GM21723 (cell line): ENCODE measurements around the gene RAB5B.
"Not testable (repeated sequence)": the region's sequence is repeated elsewhere in the genome, so short reads cannot be mapped to it uniquely, and the experiment has no call there.

ENCODE experiments used
- ATAC-seq: cut with Tn5 transposase; IDR thresholded peaks from one replicate; pipeline ENCODE4 v1.9.1; 2021; ENCODE audit warnings: mild to moderate bottlenecking, moderate library complexity; ENCODE audit not compliant: unreplicated experiment

RAB5B gene

DNA sequence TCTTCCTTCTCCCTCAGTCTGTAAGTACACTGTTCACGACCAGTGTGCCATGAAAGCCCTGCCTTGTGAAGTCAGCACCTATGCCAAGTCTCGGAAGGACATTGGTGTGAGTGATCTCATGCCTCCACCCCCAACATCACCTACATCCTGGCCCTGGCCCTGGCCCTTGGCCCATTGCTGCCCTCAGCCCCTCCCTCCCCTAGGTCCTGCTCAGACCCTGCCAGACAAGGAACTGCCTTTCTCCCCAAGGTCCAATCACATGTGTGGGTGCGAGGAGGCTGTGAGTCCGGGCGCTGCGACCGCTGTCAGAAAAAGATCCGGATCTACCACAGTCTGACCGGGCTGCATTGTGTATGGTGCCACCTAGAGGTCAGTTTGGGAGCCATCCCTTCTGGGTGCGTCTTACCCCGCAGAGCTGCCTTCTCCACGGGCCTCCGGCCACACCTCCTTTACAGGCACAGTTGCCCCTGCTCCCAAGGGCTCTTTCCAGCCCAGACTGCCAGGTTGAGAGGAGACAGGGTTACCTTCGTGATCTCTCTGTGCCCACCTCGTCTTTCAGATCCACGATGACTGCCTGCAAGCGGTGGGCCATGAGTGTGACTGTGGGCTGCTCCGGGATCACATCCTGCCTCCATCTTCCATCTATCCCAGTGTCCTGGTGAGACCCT lies 33.7 kb upstream of the RAB5B start:
- ATAC-seq: peak; percentile 99

DNA sequence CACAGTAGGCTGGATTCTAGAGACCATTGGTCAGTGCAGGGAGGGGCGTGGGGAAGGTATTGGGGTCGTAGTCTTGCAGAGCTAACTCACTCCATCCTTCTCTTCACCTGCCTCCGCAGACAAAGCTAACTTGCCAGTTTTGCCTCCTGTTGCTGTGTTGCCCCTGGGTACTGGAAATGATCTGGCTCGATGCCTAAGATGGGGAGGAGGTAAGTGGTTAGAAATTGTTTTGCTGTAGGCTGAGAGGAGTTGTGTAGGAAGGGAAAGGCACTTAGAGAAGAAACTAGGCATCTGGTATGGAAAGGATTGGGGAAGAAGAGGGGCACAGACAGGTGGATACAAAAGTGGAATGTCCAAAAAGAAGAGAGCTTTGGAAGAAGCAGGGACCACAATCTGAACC lies 31.8 kb upstream of the RAB5B start:
- no peak for ATAC-seq

DNA sequence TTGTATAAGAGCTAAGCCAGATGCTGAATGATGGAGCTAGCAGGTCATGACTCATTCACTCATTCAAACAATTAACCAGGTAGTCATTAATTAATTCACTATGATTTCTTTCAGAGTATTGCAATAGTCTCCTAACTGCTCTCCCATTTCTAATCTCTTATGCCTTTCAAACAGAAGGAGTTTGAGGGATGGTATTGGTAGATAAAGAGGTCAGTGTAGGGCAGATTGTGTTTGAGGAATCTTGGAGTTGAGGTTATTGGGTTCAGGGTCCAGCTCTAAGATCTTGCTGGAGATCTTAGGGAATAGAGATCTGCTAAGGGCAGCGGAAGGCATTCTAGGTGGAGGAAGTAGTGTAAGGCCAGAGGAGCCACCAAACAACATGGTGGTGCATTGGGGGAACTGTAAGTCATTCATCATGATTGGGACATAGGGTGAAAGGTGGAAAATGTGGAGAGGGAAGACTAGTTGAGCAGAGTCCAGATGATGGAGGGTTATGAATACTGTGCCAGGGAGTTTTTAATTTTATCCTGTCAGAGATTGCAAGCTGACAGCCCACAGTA lies 31.2 kb upstream of the RAB5B start:
- no peak for ATAC-seq

DNA sequence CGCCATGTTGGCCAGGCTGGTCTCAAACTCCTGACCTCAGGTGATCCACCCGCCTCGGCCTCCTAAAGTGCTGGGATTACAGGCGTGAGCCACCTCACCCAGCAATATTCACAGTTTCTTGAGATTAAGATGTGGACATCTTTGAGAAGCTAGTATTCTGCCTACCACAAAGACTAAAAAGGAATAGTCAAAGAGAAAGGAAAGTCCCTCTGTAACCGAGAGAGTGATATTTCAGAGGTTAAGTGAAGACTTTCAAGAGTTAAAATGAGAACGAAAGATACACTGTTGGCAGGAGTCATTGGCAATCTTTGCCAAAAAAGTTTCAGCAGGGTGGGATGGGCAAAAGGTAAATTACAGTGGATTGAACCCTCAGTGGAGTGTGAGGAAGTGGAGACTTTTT lies 27.3 kb upstream of the RAB5B start:
- no peak for ATAC-seq

DNA sequence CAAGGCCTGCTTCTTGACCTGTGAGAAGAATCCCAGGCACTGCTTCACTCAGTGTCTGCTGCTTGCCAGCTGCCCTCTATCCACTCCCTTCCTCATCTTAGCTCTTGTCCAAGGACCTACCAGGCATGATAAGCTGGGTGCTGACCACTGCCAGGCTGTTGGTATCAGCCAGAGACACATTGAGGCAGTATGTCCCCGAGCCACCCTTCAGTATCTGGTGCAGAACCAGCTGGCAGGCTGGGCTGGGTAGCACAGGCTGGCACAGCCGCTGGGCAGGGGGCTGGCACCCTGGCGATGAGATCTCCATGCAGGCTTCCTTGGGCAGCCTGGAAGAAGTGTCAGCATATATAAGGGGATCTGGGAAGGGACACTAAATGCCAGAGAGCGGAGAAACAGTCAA lies 18.5 kb upstream of the RAB5B start:
- ATAC-seq: no peak

DNA sequence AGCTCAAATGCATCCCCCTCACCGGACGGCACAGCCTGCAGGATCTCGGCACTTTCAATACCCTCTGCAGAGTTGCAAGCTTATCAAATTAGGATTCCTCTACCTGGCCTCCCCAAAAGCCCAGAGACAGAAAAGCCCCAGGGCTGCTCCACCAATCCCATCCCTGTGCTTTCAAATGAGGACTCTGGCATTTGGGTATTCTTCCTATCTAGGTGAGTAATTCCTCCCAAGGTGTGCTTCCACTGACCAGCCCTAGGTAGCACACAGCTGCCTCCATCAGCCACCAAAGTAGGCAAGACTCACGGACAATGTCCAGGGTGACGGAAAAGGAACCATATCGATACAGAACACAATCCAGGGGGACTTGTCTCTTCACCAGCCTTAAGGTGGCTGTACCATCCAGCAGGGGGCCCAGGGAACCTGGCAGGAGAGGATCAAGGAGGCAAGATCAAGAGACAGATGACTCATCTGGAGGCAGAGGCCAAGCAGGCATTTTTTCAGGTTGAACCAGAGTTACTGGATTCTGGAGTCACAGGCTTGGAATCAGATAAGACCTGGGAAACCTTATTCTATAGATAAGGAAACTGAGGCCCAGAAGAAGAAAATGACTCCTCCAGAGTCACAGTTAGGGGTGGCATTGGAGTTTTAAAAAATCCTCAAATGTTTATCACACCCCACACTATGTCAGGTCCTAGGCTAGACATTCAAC lies 17.9 kb upstream of the RAB5B start:
- no peak for ATAC-seq

DNA sequence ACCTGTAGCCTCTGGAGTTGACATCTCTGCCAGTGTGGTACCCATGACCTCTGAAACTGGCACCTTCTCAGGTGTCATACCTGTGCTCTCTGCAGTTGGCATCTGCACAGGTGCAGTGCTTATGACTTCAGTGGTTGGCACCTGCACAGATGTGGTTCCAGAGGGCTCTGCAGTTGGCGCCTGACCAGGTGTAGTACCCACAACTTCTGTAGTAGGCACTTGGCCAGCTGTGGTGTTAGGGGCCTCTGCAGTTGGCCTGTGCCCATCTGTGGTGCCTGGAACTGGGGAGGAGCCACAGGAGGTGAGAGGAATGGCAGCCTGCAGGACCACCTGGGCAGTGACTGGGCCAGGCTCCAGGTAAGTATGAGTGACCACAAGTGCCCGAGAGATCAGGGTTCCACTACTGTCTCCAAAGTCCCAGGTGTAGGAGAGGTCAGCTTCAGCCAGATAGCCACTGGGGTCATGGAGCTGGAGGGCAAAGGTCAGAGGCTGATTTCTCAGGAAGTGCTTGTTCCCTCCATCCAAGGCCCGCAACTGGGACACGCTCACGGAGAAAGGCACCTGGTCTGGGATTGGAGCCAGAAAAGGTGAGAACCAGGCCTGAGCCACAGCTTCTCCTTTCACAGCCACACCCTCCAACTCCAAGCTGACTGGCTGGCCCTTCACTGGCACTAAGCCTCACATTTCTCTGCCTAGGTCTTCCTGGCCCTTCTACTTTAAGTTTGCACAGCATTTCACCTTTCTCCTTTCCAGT lies 16.6 kb upstream of the RAB5B start:
- no peak for ATAC-seq

DNA sequence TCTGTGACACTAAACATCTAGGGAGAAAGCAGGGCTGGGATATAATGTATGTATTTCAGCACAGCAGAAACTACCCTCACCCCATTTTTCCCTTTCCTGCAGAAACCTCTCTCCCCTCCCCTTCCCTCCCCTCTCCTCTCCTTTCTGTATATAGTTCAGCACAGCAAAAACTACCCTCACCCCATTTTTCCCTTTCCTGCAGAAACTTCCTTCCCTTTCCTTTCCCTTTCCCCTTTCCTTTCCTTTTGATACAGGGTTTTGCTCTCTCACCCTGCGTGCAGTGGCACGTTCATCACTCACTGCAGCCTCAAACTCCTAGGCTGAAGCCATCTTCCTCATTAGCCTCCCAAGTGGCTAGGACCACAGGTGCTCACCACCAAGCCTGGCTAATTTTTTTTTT lies 10.1 kb upstream of the RAB5B start:
- no peak for ATAC-seq

DNA sequence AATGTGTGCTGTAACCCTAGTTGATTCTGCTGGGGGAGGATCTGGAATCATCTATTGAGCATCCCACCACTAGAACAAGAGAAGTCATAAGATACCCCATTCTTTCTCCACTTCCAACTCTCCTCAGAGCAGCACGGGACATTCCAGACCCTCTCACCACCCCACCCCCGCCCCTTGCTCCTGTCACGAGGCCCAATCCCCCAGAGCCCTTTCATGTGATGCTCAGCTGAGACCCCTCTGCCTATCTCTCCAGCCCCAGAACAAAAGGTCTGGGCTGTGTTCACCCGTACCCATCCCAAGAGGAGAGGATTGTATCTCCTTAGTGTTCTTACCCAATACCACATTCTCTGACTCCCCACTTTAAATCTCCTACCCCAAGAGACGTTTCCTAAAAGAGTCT lies 8.6 kb upstream of the RAB5B start:
- ATAC-seq: no peak

DNA sequence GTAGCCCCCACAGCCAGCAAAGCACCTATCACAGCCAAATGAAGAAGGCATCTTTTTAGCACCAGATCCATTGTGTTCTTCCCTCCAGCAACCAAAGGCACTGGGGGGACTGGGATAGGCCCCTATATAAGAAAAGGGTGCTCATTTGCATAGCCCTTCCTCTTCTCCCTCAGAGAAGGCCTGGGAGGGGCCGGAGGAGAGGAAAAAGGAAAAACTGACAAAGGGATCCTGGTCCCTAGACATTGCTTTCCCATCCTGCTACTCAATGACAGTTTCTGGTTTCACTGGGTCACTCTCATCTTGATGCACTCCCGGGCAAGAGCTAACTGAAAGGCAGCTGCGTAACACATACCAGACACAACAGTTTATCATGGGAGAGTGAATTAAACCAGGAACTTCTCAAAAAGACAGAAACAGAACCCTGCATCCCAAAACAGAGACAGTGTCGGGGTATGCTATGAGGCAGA lies 7.9 kb upstream of the RAB5B start, which contains the start of gene PMEL:
Gene PMEL, minus strand, starts transcription at position 102 of the 467 bp plus-strand sequence. Its CDS starts 31 bp downstream, at position 71.
- peak; percentile 5 for ATAC-seq

DNA sequence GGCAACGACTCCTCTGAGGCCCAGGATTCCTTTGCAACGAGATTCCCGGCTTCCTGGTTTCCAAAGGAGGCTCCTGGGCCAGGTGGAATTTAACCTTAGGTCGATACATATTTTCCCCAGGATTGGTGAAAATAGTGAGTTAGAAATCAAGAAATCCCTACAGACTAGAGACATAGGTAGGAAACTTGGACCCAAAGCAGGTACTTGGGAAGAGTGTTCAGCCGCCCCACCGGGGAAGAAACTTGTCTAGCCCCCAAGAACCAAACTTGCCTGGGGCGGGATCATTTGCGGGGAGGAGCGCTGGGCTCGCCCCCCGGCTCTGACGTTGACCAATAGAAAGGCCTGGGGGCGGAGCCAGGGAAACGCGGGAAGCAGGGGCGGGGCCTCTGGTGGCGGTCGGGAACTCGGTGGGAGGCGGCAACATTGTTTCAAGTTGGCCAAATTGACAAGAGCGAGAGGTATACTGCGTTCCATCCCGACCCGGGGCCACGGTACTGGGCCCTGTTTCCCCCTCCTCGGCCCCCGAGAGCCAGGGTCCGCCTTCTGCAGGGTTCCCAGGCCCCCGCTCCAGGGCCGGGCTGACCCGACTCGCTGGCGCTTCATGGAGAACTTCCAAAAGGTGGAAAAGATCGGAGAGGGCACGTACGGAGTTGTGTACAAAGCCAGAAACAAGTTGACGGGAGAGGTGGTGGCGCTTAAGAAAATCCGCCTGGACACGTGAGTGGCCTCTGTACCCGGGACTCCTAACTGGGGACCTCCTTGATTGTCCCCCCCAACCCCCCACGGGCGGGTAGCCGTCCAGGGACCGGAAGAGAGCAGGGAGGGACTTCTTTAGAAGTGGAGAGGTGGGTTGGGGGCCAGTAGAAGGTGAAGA lies 7.2 kb upstream of the RAB5B start, which contains the start of gene CDK2:
Gene CDK2, plus strand, starts transcription at position 423 of the 874 bp plus-strand sequence. Its CDS starts 179 bp downstream, at position 602.
- ATAC-seq: peak; percentile 96

DNA sequence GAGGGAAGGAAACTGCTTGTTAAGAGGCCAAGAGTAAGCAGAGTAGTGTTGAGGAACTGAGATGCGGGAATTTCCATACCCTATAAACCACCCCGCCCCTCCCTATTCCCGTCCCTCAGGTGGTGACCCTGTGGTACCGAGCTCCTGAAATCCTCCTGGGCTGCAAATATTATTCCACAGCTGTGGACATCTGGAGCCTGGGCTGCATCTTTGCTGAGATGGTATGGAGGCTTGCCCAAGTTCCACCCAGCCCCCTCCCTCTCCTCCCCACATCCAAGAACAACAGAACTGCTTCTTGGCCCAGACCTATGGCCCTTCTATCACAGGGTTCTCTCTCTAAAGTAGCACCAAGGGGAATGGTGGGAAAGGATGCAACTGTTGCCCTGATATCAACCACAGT lies 4.5 kb upstream of the RAB5B start:
- ATAC-seq: no peak

DNA sequence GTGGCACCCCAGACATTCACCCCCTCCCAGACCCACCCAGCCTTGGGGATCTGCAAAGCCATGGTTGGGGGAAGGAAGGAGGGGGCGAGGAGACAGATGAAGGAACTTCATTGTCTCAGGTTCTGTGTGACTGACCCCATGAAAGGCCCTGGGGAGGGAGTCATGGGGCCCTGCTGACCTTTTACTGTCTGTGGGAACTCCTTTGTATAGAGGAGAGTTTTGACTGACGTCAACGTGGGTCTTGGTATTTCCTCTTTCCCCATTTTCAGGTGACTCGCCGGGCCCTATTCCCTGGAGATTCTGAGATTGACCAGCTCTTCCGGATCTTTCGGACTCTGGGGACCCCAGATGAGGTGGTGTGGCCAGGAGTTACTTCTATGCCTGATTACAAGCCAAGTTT lies 3.1 kb upstream of the RAB5B start:
- no peak for ATAC-seq

DNA sequence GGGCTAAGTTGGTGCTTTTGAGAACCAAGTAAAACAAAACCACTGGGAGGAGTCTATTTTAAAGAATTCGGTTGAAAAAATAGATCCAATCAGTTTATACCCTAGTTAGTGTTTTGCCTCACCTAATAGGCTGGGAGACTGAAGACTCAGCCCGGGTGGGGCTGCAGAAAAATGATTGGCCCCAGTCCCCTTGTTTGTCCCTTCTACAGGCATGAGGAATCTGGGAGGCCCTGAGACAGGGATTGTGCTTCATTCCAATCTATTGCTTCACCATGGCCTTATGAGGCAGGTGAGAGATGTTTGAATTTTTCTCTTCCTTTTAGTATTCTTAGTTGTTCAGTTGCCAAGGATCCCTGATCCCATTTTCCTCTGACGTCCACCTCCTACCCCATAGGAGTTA lies 1.8 kb upstream of the RAB5B start:
- ATAC-seq: no peak

DNA sequence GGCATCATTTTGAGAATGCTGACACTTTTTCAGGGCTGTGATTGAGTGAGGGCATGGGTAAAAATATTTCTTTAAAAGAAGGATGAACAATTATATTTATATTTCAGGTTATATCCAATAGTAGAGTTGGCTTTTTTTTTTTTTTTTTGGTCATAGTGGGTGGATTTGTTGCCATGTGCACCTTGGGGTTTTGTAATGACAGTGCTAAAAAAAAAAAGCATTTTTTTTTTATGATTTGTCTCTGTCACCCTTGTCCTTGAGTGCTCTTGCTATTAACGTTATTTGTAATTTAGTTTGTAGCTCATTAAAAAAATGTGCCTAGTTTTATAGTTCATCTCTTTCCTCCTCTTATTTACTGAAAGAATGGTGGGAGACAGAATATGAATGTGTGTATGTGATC lies 1.4 kb upstream of the RAB5B start:
- no peak for ATAC-seq

DNA sequence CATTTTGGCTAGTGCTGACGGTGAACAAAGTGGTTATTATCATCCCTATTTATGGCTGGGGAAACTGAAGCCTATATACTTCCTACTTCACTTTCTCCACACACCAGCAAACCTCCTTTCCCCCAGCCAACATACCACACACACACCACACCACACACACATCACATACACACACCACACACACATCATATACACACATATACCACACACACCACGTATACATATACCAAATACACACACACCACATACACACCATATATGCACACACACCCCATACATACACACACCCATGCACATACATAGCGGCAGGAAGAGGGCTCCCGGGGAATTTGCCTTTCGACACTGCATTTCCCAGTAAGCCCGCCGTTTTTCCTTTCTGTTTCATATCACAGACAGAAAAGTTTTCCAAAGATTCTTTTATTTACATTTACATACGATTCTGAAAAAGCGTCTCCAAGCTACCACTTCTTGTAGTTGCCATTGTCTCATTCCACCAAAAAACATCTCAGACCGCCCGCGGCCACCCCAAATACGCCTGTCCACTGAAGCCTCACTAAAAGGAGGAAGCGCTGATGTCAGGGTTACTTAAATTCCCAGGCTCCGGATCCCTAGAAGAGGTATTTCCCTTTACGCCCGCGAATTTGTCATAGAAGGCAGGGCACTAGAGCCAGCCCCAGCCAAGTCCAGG lies 823 bp upstream of the RAB5B start:
- ATAC-seq: no peak

DNA sequence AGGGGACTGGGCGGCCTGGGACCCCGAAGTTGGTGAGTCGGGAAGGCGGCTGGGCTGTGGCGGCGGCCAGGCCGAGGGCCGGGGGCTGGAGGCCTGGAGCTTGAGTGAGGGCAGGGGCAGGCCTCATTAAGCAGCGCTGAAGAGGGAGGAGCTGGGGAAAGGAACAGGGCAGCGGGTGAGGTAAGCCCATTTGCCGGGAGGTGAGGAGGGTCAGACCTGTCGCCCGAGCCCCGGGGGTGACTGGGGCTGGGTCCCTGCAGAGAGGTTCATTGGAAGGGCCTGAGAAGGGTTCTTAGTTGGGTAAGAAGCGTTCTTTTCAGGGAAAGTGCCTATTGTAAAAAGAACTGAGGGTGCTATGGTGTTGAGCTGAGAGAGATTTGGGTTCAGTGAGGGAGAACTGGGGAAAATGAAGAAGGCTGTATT lies 441 bp downstream of the RAB5B start:
- ATAC-seq: peak; percentile 23

DNA sequence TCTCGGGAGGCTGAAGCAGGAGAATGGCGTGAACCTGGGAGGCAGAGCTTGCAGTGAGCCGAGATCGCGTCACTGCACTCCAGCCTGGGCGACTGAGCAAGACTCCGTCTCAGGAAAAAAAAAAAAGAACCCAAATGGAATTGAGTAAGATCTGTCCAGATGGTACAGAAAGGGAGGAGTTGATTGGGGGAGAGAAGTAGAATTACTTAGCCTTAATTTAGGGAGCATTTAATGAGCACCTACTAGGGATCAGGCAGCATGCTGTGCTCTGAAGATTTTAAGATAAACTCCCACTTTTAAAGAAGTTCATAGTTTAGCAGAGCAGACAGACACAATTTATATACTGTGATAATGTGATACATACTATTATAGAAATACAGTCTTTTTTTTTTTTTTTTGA lies 4.5 kb downstream of the RAB5B start:
- ATAC-seq: no peak

DNA sequence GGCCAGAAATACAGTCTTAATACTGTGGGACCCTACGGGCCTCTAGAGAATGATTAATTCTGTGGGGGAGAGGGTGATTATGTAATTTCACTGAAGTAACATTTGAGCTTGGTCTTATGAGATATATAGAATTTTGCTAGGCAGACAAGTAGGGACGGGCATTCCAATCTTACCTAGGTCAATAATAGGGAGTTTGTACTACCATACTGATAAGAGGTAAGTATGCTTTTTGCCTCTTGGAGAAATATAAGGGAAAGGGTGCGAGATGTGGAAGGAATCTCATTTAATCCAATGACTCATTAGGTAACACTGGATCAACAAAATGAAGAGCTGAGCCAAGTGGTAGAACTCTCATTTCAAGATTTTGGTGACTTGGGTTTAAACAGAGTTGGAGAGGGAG lies 5.2 kb downstream of the RAB5B start:
- no peak for ATAC-seq

DNA sequence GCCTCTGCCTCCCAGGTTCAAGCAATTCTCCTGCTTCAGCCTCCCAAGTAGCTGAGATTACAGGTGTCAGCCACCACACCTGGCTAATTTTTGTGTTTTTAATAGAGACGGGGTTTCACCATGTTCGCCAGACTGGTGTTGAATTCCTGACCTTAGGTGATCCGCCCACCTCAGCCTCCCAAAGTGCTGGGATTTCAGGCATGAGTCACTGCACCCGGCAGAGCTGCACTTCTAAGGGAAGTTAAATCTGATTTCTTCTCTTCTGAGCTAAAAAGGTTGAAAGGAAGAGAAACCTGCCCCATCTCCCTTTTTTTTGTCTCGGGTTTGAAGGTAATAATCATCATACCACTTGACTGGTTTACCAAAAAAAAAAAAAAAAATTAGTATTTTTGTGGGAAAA lies 8.0 kb downstream of the RAB5B start:
- ATAC-seq: not testable (repeated sequence)
